Esophagus squamous epithelium (tissue), 4 donors: ENCODE results near the gene QPRT.

ENCODE experiments used
- POLR2A ChIP-seq, 4 donors: fragments of 450-650 bp; IDR thresholded peaks; one replicate each; pipeline ENCODE4 v1.6.1; 2017; ENCODE audit warnings: antibody characterized with exemption in 4 of 4, mild to moderate bottlenecking in 4 of 4, moderate library complexity in 3 of 4
- TF ChIP-seq, protein P1 (sequence below), 6 experiments: fragments of 450-650 bp in 4 of 6; fragments of 200-600 bp in 2 of 6; sonication (generic) in 2 of 6; IDR thresholded peaks; one replicate each; pipeline ENCODE4 v1.5.1; 2016 to 2019; ENCODE audit warnings: antibody characterized with exemption in 6 of 6, mild to moderate bottlenecking in 4 of 6, moderate library complexity in 4 of 6

DNA sequence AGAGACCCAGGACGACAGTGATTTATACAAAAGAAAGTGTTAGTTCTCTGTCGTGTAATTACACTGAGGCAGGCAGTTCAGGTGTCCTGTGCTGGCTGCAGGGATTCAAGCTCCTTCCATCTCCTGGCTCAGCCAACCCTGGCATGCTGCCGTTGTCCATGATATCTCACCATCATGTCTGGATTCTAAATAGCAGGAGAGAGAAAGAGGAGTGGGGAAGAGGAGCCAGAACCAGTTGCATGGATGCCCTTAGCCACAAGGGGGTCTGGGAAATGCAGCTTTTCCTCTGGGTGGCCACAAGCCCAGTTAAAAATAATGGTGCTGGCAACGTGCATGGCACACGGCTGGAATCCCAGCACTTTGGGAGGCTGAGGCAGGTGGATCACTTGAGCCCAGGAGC, 57.1 kb downstream of the QPRT start:
- TF ChIP-seq POLR2A (IDR thresholded peaks at IDR 0.05), result no peak
- TF ChIP-seq, protein P1, sequence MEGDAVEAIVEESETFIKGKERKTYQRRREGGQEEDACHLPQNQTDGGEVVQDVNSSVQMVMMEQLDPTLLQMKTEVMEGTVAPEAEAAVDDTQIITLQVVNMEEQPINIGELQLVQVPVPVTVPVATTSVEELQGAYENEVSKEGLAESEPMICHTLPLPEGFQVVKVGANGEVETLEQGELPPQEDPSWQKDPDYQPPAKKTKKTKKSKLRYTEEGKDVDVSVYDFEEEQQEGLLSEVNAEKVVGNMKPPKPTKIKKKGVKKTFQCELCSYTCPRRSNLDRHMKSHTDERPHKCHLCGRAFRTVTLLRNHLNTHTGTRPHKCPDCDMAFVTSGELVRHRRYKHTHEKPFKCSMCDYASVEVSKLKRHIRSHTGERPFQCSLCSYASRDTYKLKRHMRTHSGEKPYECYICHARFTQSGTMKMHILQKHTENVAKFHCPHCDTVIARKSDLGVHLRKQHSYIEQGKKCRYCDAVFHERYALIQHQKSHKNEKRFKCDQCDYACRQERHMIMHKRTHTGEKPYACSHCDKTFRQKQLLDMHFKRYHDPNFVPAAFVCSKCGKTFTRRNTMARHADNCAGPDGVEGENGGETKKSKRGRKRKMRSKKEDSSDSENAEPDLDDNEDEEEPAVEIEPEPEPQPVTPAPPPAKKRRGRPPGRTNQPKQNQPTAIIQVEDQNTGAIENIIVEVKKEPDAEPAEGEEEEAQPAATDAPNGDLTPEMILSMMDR (IDR thresholded peaks at IDR 0.05), result no peak
